Thyroid gland (tissue), 4 donors: Measurements from ENCODE around the gene DIABLO. TPM values are rescaled to one million over a fixed set of nuclear protein-coding genes. Genes with fewer than 3 reads are reported as not detected.

Experiments
- DNase-seq, 2 donors: peaks; one replicate each; pipeline ENCODE4 v3.0.0-alpha.2; 2019
- H3K27ac ChIP-seq, 3 donors: fragments of 200-600 bp; sonication (generic); 1 replicate in 2 of 3; 2 replicates in 1 of 3; pipeline ENCODE4 v1.5.1; 2016 to 2019; ENCODE audit warnings: mild to moderate bottlenecking in 1 of 3, moderate library complexity in 1 of 3
- H3K27me3 ChIP-seq: fragments of 200-600 bp; sonication (generic); one replicate; pipeline ENCODE4 v1.5.1; 2019
- H3K36me3 ChIP-seq, 2 donors: fragments of 200-600 bp; sonication (generic); one replicate each; pipeline ENCODE4 v1.5.1; 2016 to 2019
- H3K4me1 ChIP-seq, 2 donors: fragments of 200-600 bp; sonication (generic); one replicate each; pipeline ENCODE4 v1.5.1; 2017 to 2019
- H3K4me3 ChIP-seq, 3 donors: fragments of 200-600 bp; sonication (generic); replicated peaks in 1 of 3; 1 replicate in 2 of 3; 2 replicates in 1 of 3; pipeline ENCODE4 v1.5.1; 2016; ENCODE audit warnings: mild to moderate bottlenecking in 1 of 3
- H3K9me3 ChIP-seq: fragments of 200-600 bp; sonication (generic); one replicate; pipeline ENCODE4 v1.5.1; 2017
- POLR2A ChIP-seq, 2 donors: fragments of 450-650 bp; IDR thresholded peaks; one replicate each; pipeline ENCODE4 v1.6.1; 2017; ENCODE audit warnings: antibody characterized with exemption in 2 of 2, mild to moderate bottlenecking in 2 of 2, moderate library complexity in 1 of 2
- WGBS, 2 donors: methylation state at CpG; one replicate each; pipeline ENCODE4 v1.1.5; 2017; 5-methylcytosine and 5-hydroxymethylcytosine counted together
- intact Hi-C: fragments of 100-400 bp; cut with DNase I; formaldehyde crosslinking; loops from one replicate; pipeline ENCODE4 v1.15.1; 2023
- total RNA-seq, 4 donors: library from RNA; depleted of rRNA; stranded (reverse); fragments of >200 nt; gene quantifications; one replicate each; pipeline ENCODE4 v1.2.3, GENCODE V29; 2016
- TF ChIP-seq, protein P1 (sequence below), 6 experiments: fragments of 200-600 bp in 3 of 6; fragments of 450-650 bp in 3 of 6; sonication (generic) in 3 of 6; IDR thresholded peaks; one replicate each; pipeline ENCODE4 v1.5.1; 2016 to 2019; ENCODE audit warnings: antibody characterized with exemption in 6 of 6, mild to moderate bottlenecking in 2 of 6, inconsistent platforms in 1 of 6, moderate library complexity in 1 of 6

The DIABLO gene
- total RNA-seq, 4 donors from 2014 or later = 48.4 to 66.0 (median 55.4) TPM

DNA sequence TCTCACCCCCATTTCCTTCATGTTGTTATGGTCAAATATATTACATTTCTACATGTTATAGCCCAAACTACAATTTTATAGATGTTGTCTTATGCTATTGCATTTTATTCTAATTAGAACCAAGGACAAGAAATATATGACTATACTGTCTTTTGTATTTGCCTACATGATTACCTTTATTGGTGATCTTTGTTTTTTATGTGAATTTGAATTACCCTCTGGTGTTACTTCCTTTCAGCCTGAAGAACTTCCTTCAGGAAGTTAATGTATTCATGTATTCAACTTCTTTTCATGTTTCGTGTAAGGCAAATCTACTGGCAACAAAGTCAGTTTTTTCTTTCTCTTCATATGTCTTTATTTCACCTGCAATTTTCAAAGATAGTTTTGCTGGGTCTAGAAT, 31.0 kb downstream of the DIABLO start:
- TF ChIP-seq, protein P1, sequence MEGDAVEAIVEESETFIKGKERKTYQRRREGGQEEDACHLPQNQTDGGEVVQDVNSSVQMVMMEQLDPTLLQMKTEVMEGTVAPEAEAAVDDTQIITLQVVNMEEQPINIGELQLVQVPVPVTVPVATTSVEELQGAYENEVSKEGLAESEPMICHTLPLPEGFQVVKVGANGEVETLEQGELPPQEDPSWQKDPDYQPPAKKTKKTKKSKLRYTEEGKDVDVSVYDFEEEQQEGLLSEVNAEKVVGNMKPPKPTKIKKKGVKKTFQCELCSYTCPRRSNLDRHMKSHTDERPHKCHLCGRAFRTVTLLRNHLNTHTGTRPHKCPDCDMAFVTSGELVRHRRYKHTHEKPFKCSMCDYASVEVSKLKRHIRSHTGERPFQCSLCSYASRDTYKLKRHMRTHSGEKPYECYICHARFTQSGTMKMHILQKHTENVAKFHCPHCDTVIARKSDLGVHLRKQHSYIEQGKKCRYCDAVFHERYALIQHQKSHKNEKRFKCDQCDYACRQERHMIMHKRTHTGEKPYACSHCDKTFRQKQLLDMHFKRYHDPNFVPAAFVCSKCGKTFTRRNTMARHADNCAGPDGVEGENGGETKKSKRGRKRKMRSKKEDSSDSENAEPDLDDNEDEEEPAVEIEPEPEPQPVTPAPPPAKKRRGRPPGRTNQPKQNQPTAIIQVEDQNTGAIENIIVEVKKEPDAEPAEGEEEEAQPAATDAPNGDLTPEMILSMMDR (IDR thresholded peaks at IDR 0.05) = no peak
- no peak for TF ChIP-seq POLR2A (IDR thresholded peaks at IDR 0.05)
- no peak for DNase-seq
- H3K27ac ChIP-seq = no peak overlapping the region
- intact Hi-C loops = loop anchor here (5.0 kb wide), 2 partner anchors 68 to 143 kb away; no protein-coding TSS in a partner anchor
- no peak overlapping the region for H3K4me3 ChIP-seq
- no peaks in the 10 kb centered on the region for H3K36me3 ChIP-seq
- WGBS, 2 donors = 80 to 87% methylated on average over 1 of the region's 1 CpG
- no peaks in the 10 kb centered on the region for H3K4me1 ChIP-seq
- no peaks in the 10 kb centered on the region for H3K9me3 ChIP-seq
- no peaks in the 10 kb centered on the region for H3K27me3 ChIP-seq

DNA sequence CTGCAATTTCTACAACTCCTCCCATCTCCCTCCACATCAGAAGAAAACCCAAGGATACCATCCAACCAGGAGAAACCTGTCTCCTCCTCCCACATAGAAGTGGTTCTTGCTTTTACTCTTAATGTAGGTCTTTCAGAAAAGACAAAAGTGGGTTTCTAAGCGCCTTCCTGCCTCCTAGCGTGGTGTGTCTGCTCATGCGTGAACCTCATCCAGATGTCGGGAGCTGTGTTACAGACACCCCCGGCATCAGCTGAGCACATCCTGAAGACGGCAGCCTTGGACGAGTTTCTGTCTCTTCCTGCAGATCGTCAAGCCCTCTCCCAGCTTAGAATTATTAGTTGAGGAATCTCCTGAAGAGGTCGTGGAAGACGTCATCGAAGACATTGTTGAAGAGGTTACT, 33.4 kb downstream of the DIABLO start:
- no peak for TF ChIP-seq POLR2A (IDR thresholded peaks at IDR 0.05)
- TF ChIP-seq, protein P1 (IDR thresholded peaks at IDR 0.05) = no peak
- no peaks in the 10 kb centered on the region for H3K27me3 ChIP-seq
- H3K36me3 ChIP-seq = no peaks in the 10 kb centered on the region
- H3K4me1 ChIP-seq = no peaks in the 10 kb centered on the region
- DNase-seq = no peak
- intact Hi-C loops = loop anchor here (5.0 kb wide), 1 partner anchor 65 kb away; no protein-coding TSS in a partner anchor
- H3K4me3 ChIP-seq = no peak overlapping the region
- H3K27ac ChIP-seq = no peak overlapping the region
- H3K9me3 ChIP-seq = no peaks in the 10 kb centered on the region
- 64 to 78% methylated on average over 11 of the region's 11 CpGs for WGBS, 2 donors

DNA sequence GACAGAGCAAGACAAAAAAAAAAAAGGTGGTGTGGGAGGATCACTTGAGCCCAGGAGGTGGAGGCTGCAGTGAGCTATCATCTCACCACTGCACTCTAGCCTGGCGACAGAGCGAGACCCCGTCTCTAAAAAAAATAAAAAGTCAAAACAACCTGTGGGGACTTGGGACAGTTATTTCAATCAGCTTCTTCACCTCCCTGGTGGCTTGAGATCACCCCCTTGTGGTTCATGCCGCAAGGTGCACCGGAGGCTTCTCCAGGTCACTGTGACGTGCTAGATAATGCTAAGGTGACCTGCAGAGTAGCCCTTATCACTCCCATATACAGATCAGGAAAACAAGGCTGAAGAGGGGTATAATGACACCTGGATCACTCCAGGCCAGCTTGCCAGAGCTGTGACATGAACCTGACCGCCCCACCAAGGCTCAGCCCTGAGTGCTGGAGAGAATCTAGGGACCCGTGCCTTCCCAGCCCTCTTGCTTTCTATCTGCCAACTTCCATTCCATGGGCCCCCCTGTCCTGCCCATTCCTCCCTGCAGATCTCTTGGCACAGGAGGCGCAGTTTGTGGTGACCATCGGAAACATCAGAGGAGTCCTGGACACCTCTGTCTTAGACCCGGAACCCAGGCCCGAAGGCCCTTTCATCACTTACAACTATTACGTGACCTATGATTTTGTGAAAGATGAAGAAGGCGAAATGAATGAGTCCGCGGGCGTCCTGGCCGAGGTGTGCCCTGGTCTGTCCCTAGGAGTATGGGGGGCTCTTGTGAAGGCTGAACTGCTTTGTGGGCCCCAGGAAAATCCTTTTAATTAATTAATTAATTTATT, 34.8 kb downstream of the DIABLO start:
- Histone ChIP-seq H3K4me3 (no peak overlapping the region), H3K4me1 (no peaks in the 10 kb centered on the region), H3K36me3 (no peaks in the 10 kb centered on the region), H3K27ac (no peak overlapping the region), H3K9me3 (no peaks in the 10 kb centered on the region), H3K27me3 (no peaks in the 10 kb centered on the region)
- intact Hi-C loops = loop anchor here (5.0 kb wide), 1 partner anchor 64 kb away; no protein-coding TSS in a partner anchor
- 65 to 66% methylated on average over 18 of the region's 18 CpGs for WGBS, 2 donors
- DNase-seq = peak; percentile 70 to 79
- TF ChIP-seq, protein P1 (IDR thresholded peaks at IDR 0.05) = peak; percentile 35 to 81 (median 77)
- no peak for TF ChIP-seq POLR2A (IDR thresholded peaks at IDR 0.05)

DNA sequence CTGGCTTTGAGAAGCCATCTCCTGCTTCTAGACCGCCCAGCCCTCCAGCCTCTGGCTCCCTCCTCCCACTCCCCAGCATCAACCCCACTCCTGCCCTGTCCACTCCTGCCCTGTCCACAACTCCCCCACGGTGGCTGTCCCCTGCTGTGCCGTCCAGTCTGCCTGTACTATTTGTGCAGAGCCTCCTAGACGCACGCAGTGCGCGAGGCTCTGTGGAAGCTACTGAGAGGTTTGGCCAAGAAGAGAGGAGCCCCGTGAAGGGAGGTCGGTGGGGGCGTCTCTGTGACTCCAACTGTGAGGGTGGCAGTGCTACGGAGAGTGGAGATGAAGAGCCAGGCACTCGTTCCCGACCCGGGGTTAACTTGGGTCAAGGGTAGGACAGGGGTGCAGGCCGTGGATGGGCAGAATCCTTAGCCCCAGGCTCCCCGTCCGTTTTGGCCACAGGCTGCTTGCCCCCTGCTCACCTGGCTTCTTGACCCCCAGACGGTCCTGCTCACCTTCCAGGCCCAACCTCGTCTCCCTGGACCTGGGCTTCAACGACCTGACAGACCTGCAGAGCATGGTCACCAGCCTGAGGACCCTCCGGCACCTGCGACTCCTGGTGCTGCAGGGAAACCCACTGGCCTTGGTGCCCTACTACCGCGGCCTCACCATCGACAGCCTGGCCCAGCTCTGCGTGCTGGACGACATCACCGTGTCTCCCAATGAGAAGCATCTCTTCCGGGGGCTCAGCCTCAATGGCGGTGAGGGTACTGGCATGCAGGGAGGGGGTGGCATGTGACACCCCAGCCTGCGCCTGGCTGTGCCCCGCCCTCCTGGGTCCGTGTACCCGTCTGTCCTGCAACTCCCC, 36.0 kb downstream of the DIABLO start:
- no peaks in the 10 kb centered on the region for H3K36me3 ChIP-seq
- H3K27me3 ChIP-seq = no peaks in the 10 kb centered on the region
- no peak overlapping the region for H3K27ac ChIP-seq
- no peaks in the 10 kb centered on the region for H3K9me3 ChIP-seq
- intact Hi-C loops = loop anchor here (5.0 kb wide), 1 partner anchor 63 kb away; no protein-coding TSS in a partner anchor
- no peak for TF ChIP-seq POLR2A (IDR thresholded peaks at IDR 0.05)
- TF ChIP-seq, protein P1 (IDR thresholded peaks at IDR 0.05) = no peak
- no peak for DNase-seq
- H3K4me1 ChIP-seq = no peaks in the 10 kb centered on the region
- WGBS, 2 donors = 89 to 90% methylated on average over 31 to 34 of the region's 34 CpGs
- no peak overlapping the region for H3K4me3 ChIP-seq
